K562 (cell line): ENCODE data around the gene ORC2. TPM values are rescaled to one million over a fixed set of nuclear protein-coding genes. Genes with fewer than 3 reads are reported as not detected.

Source experiments
- ATAC-seq: fragments of 200-7000 bp; cut with Tn5 transposase; 3 replicates; pipeline ENCODE4 v1.9.1; 2020; ENCODE audit warnings: moderate library complexity
- BruUV-seq: library from RNA; stranded (reverse); fragments of 400-500 nt; replicated peaks from 2 replicates; lab custom pipeline; 2021; lab: Mats Ljungman, UMichigan
- CTCF ChIA-PET: fragments of 300-600 bp; formaldehyde crosslinking; extraction: SDS; loops from one replicate; lab custom pipeline; 2021; ENCODE audit warnings: low intra/inter-chr PET ratio; lab: Yijun Ruan, JAX
- POLR2A ChIA-PET: fragments of 300-600, 350-650 bp; sonication (Branson Sonifier 250); formaldehyde crosslinking; extraction: SDS; loops from one replicate; lab custom pipeline; 2021; ENCODE audit warnings: antibody characterized with exemption, inconsistent platforms; lab: Yijun Ruan, JAX
- DNase-seq, 4 experiments: peaks; one replicate each; pipeline versions ENCODE4 v3.0.0 to v3.0.0-alpha.2; 2011 to 2018; ENCODE audit warnings: low spot score in 3 of 4, mixed read lengths in 3 of 4; ENCODE audit errors: extremely low read depth in 1 of 4
- FAIRE-seq: peaks from 2 replicates; lab custom pipeline; 2011; peaks lifted over from hg19 to GRCh38; lab: Jason Lieb, UNC
- H2AFZ ChIP-seq: 2 replicates; pipeline ENCODE4 v1.6.0; 2011; ENCODE audit warnings: low read depth, low read length, control low read depth, inconsistent platforms
- H3K27ac ChIP-seq: fragments of 200-600 bp; 3 replicates; pipeline ENCODE4 v1.8.0; 2011; ENCODE audit warnings: low read depth, mild to moderate bottlenecking, control low read depth, inconsistent platforms, low read length, moderate library complexity, mixed read lengths; ENCODE audit errors: extremely low read depth
- H3K27me3 ChIP-seq, 2 experiments: fragments of 300-600 bp in 1 of 2; 2 replicates in 1 of 2; 3 replicates in 1 of 2; pipeline versions ENCODE4 v1.6.0 to v1.8.0; 2011; ENCODE audit warnings: inconsistent platforms in 2 of 2, low read length in 2 of 2, mild to moderate bottlenecking in 1 of 2, mixed read lengths in 1 of 2, moderate library complexity in 1 of 2; ENCODE audit not compliant: control insufficient read depth in 2 of 2, insufficient read depth in 2 of 2
- H3K36me3 ChIP-seq: fragments of 300-600 bp; 3 replicates; pipeline ENCODE4 v1.8.0; 2011; ENCODE audit warnings: mild to moderate bottlenecking, low read length, inconsistent platforms; ENCODE audit not compliant: control insufficient read depth, insufficient read depth
- H3K4me1 ChIP-seq, 2 experiments: fragments of 200-600 bp in 1 of 2; replicated peaks in 1 of 2; 2 replicates in 1 of 2; 3 replicates in 1 of 2; pipeline versions ENCODE4 v1.5.1 to v1.8.0; 2011; ENCODE audit warnings: inconsistent platforms in 2 of 2, low read length in 2 of 2, mild to moderate bottlenecking in 1 of 2, mixed read lengths in 1 of 2, moderate library complexity in 1 of 2; ENCODE audit not compliant: control insufficient read depth in 2 of 2, insufficient read depth in 2 of 2
- H3K4me2 ChIP-seq: 2 replicates; pipeline ENCODE4 v1.6.1; 2011; ENCODE audit warnings: low read length, control low read depth, inconsistent platforms, mixed read lengths; ENCODE audit not compliant: insufficient read depth
- H3K4me3 ChIP-seq: fragments of 200-600 bp; sonication (generic), shearing (Covaris generic); 2 replicates; pipeline ENCODE4 v1.5.1; 2016; ENCODE audit warnings: control low read depth, inconsistent platforms
- H3K79me2 ChIP-seq: fragments of 200-600 bp; 3 replicates; pipeline ENCODE4 v1.8.0; 2011; ENCODE audit warnings: low read length, inconsistent platforms; ENCODE audit not compliant: control insufficient read depth, insufficient read depth
- H3K9ac ChIP-seq, 2 experiments: 2 replicates each; pipeline versions ENCODE4 v1.6.0 to v1.6.1; 2011; ENCODE audit warnings: low read depth in 2 of 2, low read length in 2 of 2, control low read depth in 1 of 2, inconsistent platforms in 1 of 2, mild to moderate bottlenecking in 1 of 2, mixed read lengths in 1 of 2; ENCODE audit not compliant: insufficient read depth in 1 of 2
- H3K9me1 ChIP-seq: one replicate; pipeline ENCODE4 v1.6.0; 2011; ENCODE audit warnings: inconsistent platforms, mild to moderate bottlenecking, low read length, moderate library complexity; ENCODE audit not compliant: control insufficient read depth, insufficient read depth
- H3K9me3 ChIP-seq: replicated peaks from 2 replicates; pipeline ENCODE4 v1.5.1; 2011; ENCODE audit warnings: low read depth, low read length, inconsistent platforms; ENCODE audit not compliant: control insufficient read depth, insufficient read depth
- H4K20me1 ChIP-seq: replicated peaks from 2 replicates; pipeline ENCODE4 v1.6.1; 2011; ENCODE audit warnings: low read length, inconsistent platforms, mixed read lengths; ENCODE audit not compliant: control insufficient read depth, insufficient read depth
- ADNP ChIP-seq: fragments of 200-800 bp; sonication (Bioruptor generic); IDR thresholded peaks from 2 replicates; pipeline ENCODE4 v1.6.1; 2016; ENCODE audit warnings: missing genetic modification characterization, missing compliant biosample characterization
- IRF1 ChIP-seq: sonication (generic); formaldehyde crosslinking; IDR thresholded peaks from 2 replicates; pipeline ENCODE4 v1.8.0; 2022; ENCODE audit warnings: missing genetic modification reagents, mild to moderate bottlenecking, borderline replicate concordance
- JUND ChIP-seq, 2 experiments: IDR thresholded peaks; 2 replicates in 1 of 2; 3 replicates in 1 of 2; pipeline ENCODE4 v1.6.1; 2011; ENCODE audit warnings: borderline replicate concordance in 2 of 2, low read depth in 2 of 2, low read length in 2 of 2, improper control_type of control experiment in 1 of 2, missing biosample characterization in 1 of 2, missing genetic modification characterization in 1 of 2, missing genetic modification reagents in 1 of 2
- OTX1 ChIP-seq: fragments of 450-650 bp; formaldehyde crosslinking; IDR thresholded peaks from 2 replicates; pipeline ENCODE4 v1.4.0; 2022; ENCODE audit warnings: mild to moderate bottlenecking
- SMAD3 ChIP-seq: fragments of 450-650 bp; formaldehyde crosslinking; conservative IDR thresholded peaks from 2 replicates; pipeline ENCODE4 v1.4.0; 2020; ENCODE audit warnings: mild to moderate bottlenecking
- SP1 ChIP-seq: sonication (generic); formaldehyde crosslinking; IDR thresholded peaks from 2 replicates; pipeline ENCODE4 v1.8.1; 2022; ENCODE audit warnings: mild to moderate bottlenecking, missing genetic modification reagents
- TEAD1 ChIP-seq, 2 experiments: fragments of 450-650 bp in 1 of 2; sonication (generic) in 1 of 2; formaldehyde crosslinking; IDR thresholded peaks; 2 replicates each; pipeline versions ENCODE4 v1.4.0 to v1.8.0; 2020 to 2022; ENCODE audit warnings: mild to moderate bottlenecking in 2 of 2, missing genetic modification reagents in 1 of 2
- ZNF766 ChIP-seq: fragments of 200-800 bp; sonication (Bioruptor generic); conservative IDR thresholded peaks from 2 replicates; pipeline ENCODE4 v1.6.1; 2016; ENCODE audit warnings: missing genetic modification characterization, missing compliant biosample characterization
- WGBS: fragments of 100-300 bp; shearing (Covaris generic); methylation state at CpG from one replicate; pipeline ENCODE4 v1.1.6; 2016; ENCODE audit warnings: low coverage, mixed read lengths; ENCODE audit not compliant: insufficient coverage; ENCODE audit errors: missing lambda C conversion rate; 5-methylcytosine and 5-hydroxymethylcytosine counted together
- in situ Hi-C: fragments of 300-500 bp; cut with MboI; formaldehyde crosslinking; loops from 4 replicates; pipeline ENCODE4 v1.15.0; 2018; ENCODE audit warnings: inconsistent platforms, mixed read lengths
- intact Hi-C: fragments of 100-400 bp; cut with micrococcal nuclease; formaldehyde crosslinking; loops from 2 replicates; pipeline ENCODE4 v1.14.2; 2022
- polyA plus RNA-seq, 8 experiments: library from polyadenylated mRNA; depleted of rRNA in 4 of 8; stranded (reverse) in 5 of 8; unstranded in 3 of 8; fragments of >200 nt; fragmentation: Nextera tagmentation in 2 of 8; fragmentation: Illumina TruSeq in 1 of 8; extraction: Ambion mirVana in 2 of 8; extraction: Trizol in 1 of 8; gene quantifications; 2 replicates each; pipeline versions ENCODE4 v1.2.1 to v1.2.3, GENCODE V29; 2011 to 2014; ENCODE audit warnings: inconsistent platforms in 1 of 8, missing spikeins in 1 of 8
- total RNA-seq, 7 experiments: library from RNA; depleted of rRNA in 6 of 7; stranded (reverse); fragments of >200 nt in 6 of 7; fragmentation: Illumina TruSeq in 2 of 7; extraction: Trizol in 2 of 7; gene quantifications; 2 replicates each; pipeline versions ENCODE4 v1.2.1 to v1.2.3, GENCODE V29; 2011 to 2021; ENCODE audit warnings: low replicate concordance in 1 of 7
- TF ChIP-seq, protein P1 (sequence below), 3 experiments: fragments of 200-800 bp in 1 of 3; sonication (Bioruptor generic) in 1 of 3; sonication (generic) in 1 of 3; formaldehyde crosslinking in 1 of 3; IDR thresholded peaks; 2 replicates each; pipeline versions ENCODE4 v1.6.1 to v1.8.0; 2016 to 2022; ENCODE audit warnings: mild to moderate bottlenecking in 2 of 3, missing compliant biosample characterization in 2 of 3, missing genetic modification characterization in 2 of 3, missing genetic modification reagents in 1 of 3
- TF ChIP-seq, protein P2 (sequence below): fragments of 250-450 bp; sonication (Bioruptor Pico); IDR thresholded peaks from 2 replicates; pipeline ENCODE4 v1.9.0; 2021; ENCODE audit warnings: mild to moderate bottlenecking, inconsistent platforms

Gene ORC2
- total and polyA plus RNA-seq, 9 of the 15 experiments (the other 6 are each of a cell fraction or from before 2014, with no cell fraction given): 5.6 to 41.1 (median 19.0) TPM

GRCh38 chr2:200939832-200940231, 23.6 kb downstream of the ORC2 start:
- peaks cover 91% of the 10 kb centered on the region for H3K36me3 ChIP-seq
- FAIRE-seq (no peak), ATAC-seq (no peak), DNase-seq (no peak)
- no peak overlapping the region for H3K4me2 ChIP-seq
- ChIA-PET POLR2A (no interaction called here), CTCF (no interaction called here)
- TF ChIP-seq SP1 (CRISPR knock-in tag): no peak
- TF ChIP-seq TEAD1 (CRISPR knock-in tag; IDR thresholded peaks at IDR 0.05): peak in 1 of 2 experiments; percentile 70; a peak in 1 of 4 replicates
- TF ChIP-seq IRF1: no peak
- TF ChIP-seq ADNP: no peak
- TF ChIP-seq JUND (IDR thresholded peaks at IDR 0.05; ENCODE audit: borderline replicate concordance, low read depth, low read length): no peak
- TF ChIP-seq JUND (tag; IDR thresholded peaks at IDR 0.05; ENCODE audit: borderline replicate concordance, low read depth, low read length): no peak
- TF ChIP-seq ZNF766 (CRISPR knock-in tag): no peak
- TF ChIP-seq, protein P1, sequence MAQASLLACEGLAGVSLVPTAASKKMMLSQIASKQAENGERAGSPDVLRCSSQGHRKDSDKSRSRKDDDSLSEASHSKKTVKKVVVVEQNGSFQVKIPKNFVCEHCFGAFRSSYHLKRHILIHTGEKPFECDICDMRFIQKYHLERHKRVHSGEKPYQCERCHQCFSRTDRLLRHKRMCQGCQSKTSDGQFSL (CRISPR knock-in tag; IDR thresholded peaks at IDR 0.05): no peak
- TF ChIP-seq, protein P1 (tag; IDR thresholded peaks at IDR 0.05): no peak
- peak; percentile 73; the same call in 1 of the 2 replicates for TF ChIP-seq SMAD3 (CRISPR knock-in tag)
- TF ChIP-seq, protein P2, sequence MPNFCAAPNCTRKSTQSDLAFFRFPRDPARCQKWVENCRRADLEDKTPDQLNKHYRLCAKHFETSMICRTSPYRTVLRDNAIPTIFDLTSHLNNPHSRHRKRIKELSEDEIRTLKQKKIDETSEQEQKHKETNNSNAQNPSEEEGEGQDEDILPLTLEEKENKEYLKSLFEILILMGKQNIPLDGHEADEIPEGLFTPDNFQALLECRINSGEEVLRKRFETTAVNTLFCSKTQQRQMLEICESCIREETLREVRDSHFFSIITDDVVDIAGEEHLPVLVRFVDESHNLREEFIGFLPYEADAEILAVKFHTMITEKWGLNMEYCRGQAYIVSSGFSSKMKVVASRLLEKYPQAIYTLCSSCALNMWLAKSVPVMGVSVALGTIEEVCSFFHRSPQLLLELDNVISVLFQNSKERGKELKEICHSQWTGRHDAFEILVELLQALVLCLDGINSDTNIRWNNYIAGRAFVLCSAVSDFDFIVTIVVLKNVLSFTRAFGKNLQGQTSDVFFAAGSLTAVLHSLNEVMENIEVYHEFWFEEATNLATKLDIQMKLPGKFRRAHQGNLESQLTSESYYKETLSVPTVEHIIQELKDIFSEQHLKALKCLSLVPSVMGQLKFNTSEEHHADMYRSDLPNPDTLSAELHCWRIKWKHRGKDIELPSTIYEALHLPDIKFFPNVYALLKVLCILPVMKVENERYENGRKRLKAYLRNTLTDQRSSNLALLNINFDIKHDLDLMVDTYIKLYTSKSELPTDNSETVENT (CRISPR knock-in tag): no peak
- TF ChIP-seq OTX1 (CRISPR knock-in tag): no peak
- H3K27me3 ChIP-seq: no peaks in the 10 kb centered on the region
- no peaks in the 10 kb centered on the region for H3K79me2 ChIP-seq
- no TSS peak for BruUV-seq
- H3K4me3 ChIP-seq: no peak overlapping the region
- H2AFZ ChIP-seq: no peak overlapping the region
- WGBS: 75% methylated on average over 1 of the region's 1 CpG
- H3K9ac ChIP-seq: no peak overlapping the region
- no peak overlapping the region for H3K27ac ChIP-seq
- H4K20me1 ChIP-seq: no peaks in the 10 kb centered on the region
- in situ Hi-C loops (no loop called here), intact Hi-C loops (no loop called here)
- no peaks in the 10 kb centered on the region for H3K9me3 ChIP-seq
- H3K9me1 ChIP-seq: no peaks in the 10 kb centered on the region
- H3K4me1 ChIP-seq: peaks cover 0 to 2% of the 10 kb centered on the region in 2 experiments; a peak in 1 of 5 replicates
